ENCODE measurements around the gene KRT31. TPM values are rescaled to one million over a fixed set of nuclear protein-coding genes. Genes with fewer than 3 reads are reported as not detected.

The KRT31 gene
- total RNA-seq, 1 experiment from 2014 or later: not detected

GRCh38 chr17:41417576-41418015 lies 20.2 kb upstream of the KRT31 start:
- no peaks in the 10 kb centered on the region for H3K9me3 ChIP-seq (ENCODE audit: control insufficient read depth, insufficient read depth, low read depth, low read length)
- intact Hi-C loops (cut with micrococcal nuclease; ENCODE audit: unreplicated experiment) (no loop called here), in situ Hi-C loops (cut with HindIII; ENCODE audit: low pct_unique_long_range_greater_than_20kb, low sequenced_read_pairs) (no loop called here)
- ChIA-PET CTCF (interaction anchor here (0.5 to 1.6 kb wide), 3 partner anchors 9 to 78 kb away, joined by 4 read pairs; no protein-coding TSS in a partner anchor), POLR2A (interaction anchor here (0.6 kb wide), 1 partner anchor 801 kb away, joined by 3 read pairs; no protein-coding TSS in a partner anchor)
- H3K4me3 ChIP-seq (ENCODE audit: low read depth in 2 of 2, low read length in 2 of 2): no peak overlapping the region
- DNase-seq (ENCODE audit: low read depth, low spot score): no peak
- TF ChIP-seq TCF7L2 (IDR thresholded peaks at IDR 0.05; ENCODE audit: low read depth, low read length) (no peak), CTCF (IDR thresholded peaks at IDR 0.05) (peak; percentile 65)
- BruUV-seq (replicated peaks): no TSS peak
- H3K27ac ChIP-seq (ENCODE audit: low read length): peak overlapping the region; percentile 45; the same call in 1 of the 2 replicates
- H3K36me3 ChIP-seq (ENCODE audit: control insufficient read depth, insufficient read depth, low read length): no peaks in the 10 kb centered on the region
- peaks cover 17% of the 10 kb centered on the region; the same call in 1 of the 2 replicates for H3K4me1 ChIP-seq (ENCODE audit: control insufficient read depth, insufficient read depth, low read length)
- ATAC-seq: peak; percentile 75
- H3K27me3 ChIP-seq (ENCODE audit: control insufficient read depth, insufficient read depth, low read length): no peaks in the 10 kb centered on the region

- POLR2A ChIA-PET: no interaction called here
- in situ Hi-C loops (cut with HindIII; ENCODE audit: low pct_unique_long_range_greater_than_20kb, low sequenced_read_pairs): no loop called here
Observed at GRCh38 chr17:41417127-41417526, 19.7 kb upstream of the KRT31 start.

More at GRCh38 chr17:41417127-41417526, 19.7 kb upstream of the KRT31 start:
- H3K4me3 ChIP-seq (ENCODE audit: low read depth in 2 of 2, low read length in 2 of 2): no peak overlapping the region
- H3K27me3 ChIP-seq (ENCODE audit: control insufficient read depth, insufficient read depth, low read length): no peaks in the 10 kb centered on the region
- no peak for ATAC-seq
- TF ChIP-seq REST (IDR thresholded peaks at IDR 0.05; ENCODE audit: insufficient read depth in 1 of 2, low read depth in 2 of 2, low read length in 1 of 2) (no peak), CTCF (IDR thresholded peaks at IDR 0.05) (no peak), SIN3A (IDR thresholded peaks at IDR 0.05; ENCODE audit: borderline replicate concordance, insufficient read depth, low read depth, low read length) (no peak), POLR2AphosphoS5 (IDR thresholded peaks at IDR 0.05; ENCODE audit: low read depth, low read length) (no peak), TCF7L2 (IDR thresholded peaks at IDR 0.05; ENCODE audit: low read depth, low read length) (no peak)
- intact Hi-C loops (cut with micrococcal nuclease; ENCODE audit: unreplicated experiment): no loop called here
- no peak for DNase-seq (ENCODE audit: low read depth, low spot score)
- H3K27ac ChIP-seq (ENCODE audit: low read length): peak overlapping the region; percentile 45; the same call in 1 of the 2 replicates
- no TSS peak for BruUV-seq (replicated peaks)
- no peaks in the 10 kb centered on the region for H3K9me3 ChIP-seq (ENCODE audit: control insufficient read depth, insufficient read depth, low read depth, low read length)
- H3K36me3 ChIP-seq (ENCODE audit: control insufficient read depth, insufficient read depth, low read length): no peaks in the 10 kb centered on the region
- CTCF ChIA-PET: interaction anchor here (0.5 to 1.6 kb wide), 3 partner anchors 10 to 79 kb away, joined by 4 read pairs; no protein-coding TSS in a partner anchor
- H3K4me1 ChIP-seq (ENCODE audit: control insufficient read depth, insufficient read depth, low read length): peaks cover 17% of the 10 kb centered on the region; the same call in 1 of the 2 replicates

All from Panc1 (cell line).